GM18520 (cell line): ENCODE results near the gene USP50.
"Not testable (repeated sequence)": the region's sequence is repeated elsewhere in the genome, so short reads cannot be mapped to it uniquely, and the experiment has no call there.

Experiments used
- ATAC-seq: cut with Tn5 transposase; IDR thresholded peaks from one replicate; pipeline ENCODE4 v1.9.1; 2021; ENCODE audit not compliant: unreplicated experiment

USP50 gene

DNA sequence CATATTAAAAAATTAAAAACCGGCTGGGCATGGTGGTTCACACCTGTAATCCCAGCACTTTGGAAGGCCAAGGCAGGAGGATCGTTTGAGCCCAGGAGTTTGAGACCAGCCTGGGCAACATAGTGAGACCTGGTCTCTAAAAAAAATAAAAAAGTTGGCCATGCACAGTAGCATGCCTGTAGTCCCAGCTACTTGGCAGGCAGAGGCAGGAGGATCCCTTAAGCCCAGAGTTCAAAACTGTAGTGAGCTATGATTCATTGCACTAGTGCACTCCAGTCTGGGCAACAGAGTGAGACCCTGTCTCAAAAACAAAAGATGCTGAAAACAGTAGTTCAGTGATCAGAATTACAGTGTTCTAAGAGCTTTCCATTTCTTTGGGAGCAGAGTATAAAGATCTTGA, 40.8 kb downstream of the USP50 start:
- ATAC-seq: not testable (repeated sequence)

DNA sequence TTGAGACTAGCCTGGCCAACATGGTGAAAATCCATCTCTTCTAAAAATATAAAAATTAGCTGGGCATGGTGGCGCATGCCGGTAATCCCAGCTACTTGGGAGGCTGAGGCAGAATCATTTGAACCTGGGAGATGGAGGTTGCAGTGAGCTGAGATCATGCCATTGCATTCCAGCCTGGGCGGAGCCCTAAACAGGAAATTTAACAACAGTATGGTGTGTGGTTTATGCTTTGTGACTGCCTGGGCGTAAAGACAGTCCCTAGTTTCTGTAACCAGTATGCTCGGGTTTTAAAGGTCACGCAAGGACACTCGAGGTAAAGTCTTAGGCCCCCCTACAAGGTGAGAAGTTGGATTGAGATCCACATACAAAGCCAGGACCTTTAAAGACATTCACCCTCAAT, 43.3 kb downstream of the USP50 start:
- no peak for ATAC-seq

DNA sequence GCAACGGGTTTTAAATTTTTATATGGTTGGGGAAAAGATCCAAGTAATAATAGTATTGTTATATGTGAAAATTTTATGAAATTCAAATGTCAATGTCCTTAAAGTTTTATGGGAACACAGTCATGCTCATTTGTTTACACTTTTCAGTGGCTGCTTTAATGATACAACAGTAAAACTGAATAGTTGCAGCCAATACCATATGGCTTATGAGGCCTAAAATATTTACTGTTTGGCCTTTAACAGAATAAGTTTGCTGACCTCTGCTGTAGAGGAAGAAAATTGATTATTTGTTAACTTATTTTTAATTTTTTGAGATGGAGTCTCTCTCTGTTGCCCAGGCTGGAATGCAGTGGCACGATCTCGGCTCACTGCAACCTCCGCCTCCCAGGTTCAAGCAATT, 44.7 kb downstream of the USP50 start:
- ATAC-seq: no peak

DNA sequence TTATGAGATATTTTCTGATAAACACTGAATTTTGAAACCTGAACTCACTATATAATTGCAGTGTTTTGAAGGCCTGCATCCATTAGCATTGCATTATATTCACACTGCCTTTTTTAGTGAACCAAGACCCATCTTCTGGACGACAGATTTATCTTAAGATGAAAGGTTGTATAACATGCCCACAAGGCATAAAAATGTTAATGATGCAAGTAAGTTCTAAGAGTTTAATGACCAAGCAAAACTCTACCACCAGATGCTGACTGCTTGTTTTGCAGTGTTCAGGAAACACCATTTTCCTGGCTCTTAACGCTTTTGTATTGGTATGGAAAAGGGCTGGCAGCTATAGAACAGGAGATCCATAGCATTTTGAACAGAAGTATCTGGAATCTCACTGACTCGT, 46.1 kb downstream of the USP50 start:
- no peak for ATAC-seq

DNA sequence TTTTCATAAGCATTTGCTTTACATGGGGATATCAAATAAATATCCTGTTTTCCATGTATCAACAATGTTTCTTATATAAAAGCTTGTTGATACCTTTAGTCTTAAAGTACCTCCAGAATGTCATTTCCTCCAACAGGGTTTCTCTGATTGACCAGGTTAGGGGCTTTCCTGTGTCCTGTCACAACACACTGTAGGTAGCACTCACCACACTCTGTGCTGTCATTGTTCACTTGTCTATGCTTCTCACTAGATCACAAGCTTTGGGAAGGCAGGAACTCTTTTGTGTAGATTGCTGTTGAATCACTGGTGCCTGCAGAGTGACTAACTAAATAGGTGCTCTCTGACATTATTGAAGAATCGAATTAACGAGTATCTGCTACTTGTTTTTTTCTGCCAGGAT, 49.8 kb downstream of the USP50 start:
- ATAC-seq: no peak

DNA sequence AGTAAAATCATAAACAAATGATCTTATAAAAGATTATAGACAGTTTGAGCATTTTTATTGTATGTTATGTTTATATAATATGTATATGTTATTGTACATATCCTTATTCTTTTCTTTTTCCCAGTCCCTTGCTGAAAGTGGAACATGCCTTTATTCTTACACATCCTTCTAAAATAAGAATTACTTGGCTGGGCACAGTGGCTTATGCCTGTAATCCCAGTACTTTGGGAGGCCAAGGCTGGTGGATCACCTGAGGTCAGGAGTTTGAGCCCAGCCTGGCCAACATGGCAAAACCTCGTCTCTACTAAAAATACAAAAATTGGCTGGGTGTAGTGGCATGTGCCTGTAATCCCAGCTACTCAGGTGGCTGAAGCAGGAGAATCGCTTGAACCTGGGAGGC, 51.9 kb downstream of the USP50 start:
- ATAC-seq: not testable (repeated sequence)

DNA sequence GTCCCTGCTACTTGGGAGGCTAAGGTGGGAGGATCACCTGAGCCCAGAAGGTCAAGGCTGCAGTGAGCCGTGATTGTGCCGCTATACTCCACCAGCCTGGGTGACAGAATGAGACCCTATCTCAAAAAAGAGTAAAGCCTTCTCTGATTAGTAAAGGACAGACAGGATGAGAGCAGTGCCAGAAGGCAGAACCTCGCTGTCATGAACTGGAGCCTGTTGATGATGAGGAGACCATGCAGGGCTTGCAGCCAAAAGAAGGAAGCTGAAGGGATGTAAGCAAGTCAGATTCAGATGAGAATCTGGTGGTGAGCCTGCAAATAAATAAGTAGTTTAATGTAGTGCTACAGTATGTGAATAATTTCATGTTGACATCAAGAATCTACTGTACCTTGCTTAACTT, 52.8 kb downstream of the USP50 start:
- no peak for ATAC-seq

DNA sequence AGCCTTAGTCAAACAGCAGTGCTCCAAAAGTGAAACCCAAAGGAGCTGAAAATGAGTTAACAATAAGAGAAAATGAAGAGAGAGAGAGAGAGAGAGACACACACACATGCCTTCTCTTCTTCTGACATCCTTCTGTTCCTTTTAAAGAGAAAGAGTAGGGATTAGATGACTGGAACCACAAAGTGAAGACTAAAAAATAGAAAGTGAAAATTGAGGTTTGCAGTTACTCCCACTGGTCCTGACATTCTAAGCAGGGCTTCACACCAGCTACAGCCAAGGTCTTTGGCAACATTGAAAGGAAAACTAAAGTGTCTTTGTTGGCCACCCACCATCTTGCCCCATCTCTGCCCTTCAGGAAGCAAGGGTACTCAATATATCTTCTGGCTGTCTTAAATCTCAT, 59.2 kb downstream of the USP50 start:
- ATAC-seq: no peak

DNA sequence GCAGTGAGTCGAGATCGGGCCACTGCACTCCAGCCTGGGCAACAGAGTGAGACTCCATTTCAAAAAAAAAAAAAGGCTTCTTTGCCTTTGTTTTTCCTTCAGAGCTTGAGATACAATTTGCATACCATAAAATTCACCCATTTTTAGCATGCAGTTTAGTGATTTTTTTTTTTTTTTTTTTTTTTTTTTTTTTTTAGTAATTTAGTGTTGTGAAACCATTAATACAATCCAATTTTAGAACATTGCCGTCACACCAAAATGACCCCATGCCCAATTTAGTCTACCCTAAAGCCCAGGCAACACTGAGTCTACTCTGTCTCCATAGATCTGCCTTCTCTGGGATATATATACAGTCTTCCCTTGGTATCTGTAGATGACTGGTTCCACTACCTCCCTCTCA, 61.1 kb downstream of the USP50 start:
- ATAC-seq: no peak

DNA sequence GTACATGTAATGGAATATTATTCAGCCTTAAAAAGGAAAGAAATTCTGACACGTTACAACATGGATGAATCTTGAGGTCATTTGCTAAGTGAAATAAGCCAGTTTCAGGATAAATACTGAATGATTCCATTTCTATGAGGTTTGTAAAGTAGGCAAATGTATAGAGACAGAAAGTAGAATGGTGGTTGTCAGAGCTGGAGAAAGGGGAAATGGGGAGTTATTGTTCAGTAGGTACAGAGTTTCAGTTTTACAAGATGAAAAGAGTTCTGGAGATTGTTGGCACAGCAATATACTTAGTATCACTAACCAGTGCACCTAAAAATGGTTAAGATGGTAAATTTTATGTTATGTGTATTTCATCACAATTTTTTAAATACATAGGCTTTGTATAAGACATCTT, 61.7 kb downstream of the USP50 start:
- no peak for ATAC-seq

DNA sequence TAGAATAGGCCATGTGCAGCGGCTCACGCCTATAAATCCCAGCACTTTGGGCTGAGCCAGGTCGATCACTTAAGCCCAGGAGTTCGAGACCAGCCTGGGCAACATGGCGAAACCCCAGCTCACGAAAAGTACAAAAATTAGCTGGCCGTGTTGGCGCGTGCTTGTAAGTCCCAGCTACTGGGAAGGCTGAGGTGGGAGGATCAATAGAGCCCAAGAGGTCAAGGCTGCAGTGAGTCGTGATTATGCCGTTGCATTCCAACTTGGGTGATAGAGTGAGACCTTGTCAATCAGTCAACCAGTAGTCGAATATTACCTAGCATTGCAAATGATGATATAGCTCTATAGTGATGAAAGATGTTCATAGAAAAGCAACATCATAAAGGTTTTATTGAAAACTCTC, 70.3 kb downstream of the USP50 start:
- ATAC-seq: no peak

DNA sequence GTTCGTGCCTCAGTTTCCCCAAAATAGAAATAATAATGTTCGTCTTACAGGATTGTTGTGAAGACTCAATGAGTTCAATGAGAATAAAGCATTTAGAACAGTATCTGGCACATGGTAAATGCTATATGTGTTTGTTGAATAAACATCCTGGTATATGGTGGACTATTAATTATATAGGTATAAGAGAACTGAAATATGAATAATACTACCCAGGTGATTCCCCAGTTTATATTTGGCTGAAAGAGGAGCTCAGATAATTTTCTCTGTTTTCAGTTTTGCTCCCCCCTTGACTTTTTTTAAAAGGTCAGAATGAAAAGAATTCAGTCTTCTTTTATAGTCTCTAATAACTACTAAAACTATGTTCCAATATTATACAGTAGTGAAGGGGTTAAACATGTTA, 75.4 kb downstream of the USP50 start:
- no peak for ATAC-seq

DNA sequence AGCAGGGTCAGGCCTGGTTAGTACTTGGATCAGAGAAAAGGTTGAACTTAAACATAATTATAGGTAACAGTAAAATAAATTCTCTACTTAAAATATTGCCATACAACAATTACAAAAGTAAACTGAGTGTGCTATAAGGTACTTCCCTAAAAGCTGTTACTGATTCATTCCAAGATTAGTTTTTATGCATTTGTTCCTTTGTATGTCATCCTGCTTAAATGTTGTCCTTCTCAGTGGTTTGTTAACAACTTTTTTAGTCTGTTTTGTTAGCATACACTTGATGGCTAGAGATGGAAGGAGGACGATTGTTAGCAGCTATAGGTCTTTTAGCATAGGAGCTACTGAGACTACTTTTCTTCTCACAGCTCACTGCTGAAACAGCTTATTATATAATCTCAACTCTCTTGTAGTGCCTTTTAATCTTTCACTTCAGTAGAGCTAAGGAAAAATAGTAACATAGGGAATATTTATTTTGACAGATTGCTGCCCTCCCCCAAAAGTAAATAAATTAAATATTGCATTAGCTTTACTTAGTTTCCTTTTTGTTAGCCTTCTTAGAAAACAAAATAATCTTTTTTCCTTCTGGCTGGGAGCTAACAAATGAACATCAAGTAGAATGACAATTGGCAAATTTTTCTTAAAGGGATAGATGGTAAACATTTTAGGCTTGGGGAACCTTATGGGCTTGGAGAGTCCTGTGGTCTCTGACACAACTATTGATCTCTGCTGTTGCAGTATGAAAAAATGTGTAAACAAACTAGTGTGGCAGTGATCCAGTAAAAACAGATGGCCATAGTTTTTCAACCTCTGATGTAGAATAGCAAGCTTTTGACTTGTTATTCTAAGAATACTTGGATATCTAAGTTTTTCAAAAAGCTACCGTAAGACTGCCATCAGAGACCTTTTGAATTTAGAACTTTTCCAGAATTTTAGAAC, 82.8 kb downstream of the USP50 start:
- ATAC-seq: no peak

DNA sequence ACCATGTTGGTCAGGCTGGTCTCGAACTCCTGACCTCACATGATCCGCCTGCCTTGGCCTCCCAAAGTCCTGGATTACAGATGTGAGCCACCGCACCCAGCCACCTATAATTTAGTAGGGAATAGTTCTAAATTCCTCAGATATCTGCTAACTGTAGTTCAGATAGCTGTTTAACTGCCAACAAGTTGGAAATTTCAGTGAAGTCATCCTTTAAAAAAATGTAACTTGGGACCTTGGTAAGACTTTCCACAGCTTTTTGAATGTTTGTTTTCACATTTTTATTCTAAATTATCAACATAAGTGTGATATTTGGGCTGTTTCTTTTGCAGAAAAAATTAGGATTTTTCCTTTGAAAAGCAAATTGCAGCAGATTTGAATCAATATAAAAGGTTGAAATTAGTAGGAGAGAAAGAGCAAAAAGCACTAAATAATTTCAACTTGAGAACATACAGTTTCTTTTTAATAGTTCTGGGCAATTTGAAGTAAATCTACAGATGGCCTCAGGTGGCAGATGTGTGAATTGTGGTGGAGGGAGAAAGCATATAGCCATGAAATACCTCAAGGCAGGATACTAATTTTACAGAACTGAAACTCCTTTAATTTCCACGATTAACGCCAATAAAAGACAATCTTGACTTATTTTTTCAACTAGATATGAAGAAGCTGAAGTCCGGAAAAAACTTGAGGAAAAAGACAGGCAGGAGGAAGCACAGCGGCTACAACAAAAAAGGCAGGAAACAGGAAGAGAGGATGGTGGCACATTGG, 87.9 kb downstream of the USP50 start:
- ATAC-seq: no peak

DNA sequence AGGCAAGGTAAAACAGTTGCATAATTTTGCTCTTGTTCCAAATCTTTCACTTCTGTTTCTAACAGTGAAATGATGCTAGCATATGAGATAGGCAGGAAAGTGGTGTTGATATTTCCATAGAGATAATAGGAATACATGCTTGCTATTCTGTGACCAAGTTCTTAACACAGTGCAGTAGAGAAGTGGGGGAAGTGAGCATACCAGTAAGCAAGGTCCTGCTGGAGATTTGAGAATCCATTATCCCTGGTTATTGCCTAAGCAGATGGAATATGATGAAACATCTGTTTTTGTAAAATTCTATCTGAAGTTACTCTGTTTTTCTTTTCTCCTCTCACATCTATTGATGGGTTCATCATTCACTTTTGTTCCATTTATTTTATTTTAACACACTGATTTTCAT, 93.5 kb downstream of the USP50 start:
- ATAC-seq: no peak
